Adipocyte (in vitro differentiated cells): ENCODE data around the gene NBR1.
A peak's percentile ranks its signal among the peaks of the same experiment; 100 is the strongest.
"Not testable (repeated sequence)": the region's sequence is repeated elsewhere in the genome, so short reads cannot be mapped to it uniquely, and the experiment has no call there.

Source experiments
- DNase-seq: peaks from one replicate; pipeline ENCODE4 v3.0.0-alpha.2; 2015; ENCODE audit warnings: low read depth
- H3K27me3 ChIP-seq: replicated peaks from 2 replicates; pipeline ENCODE4 v1.7.0; 2013; ENCODE audit warnings: mild to moderate bottlenecking, low read length, moderate library complexity; ENCODE audit not compliant: control insufficient read depth, insufficient read depth
- H3K36me3 ChIP-seq: 2 replicates; pipeline ENCODE4 v1.7.0; 2013; ENCODE audit warnings: low read length, mild to moderate bottlenecking, moderate library complexity; ENCODE audit not compliant: control insufficient read depth, insufficient read depth, severe bottlenecking
- H3K4me1 ChIP-seq: 2 replicates; pipeline ENCODE4 v1.7.0; 2013; ENCODE audit warnings: mild to moderate bottlenecking, low read length, moderate library complexity; ENCODE audit not compliant: control insufficient read depth, insufficient read depth
- H3K4me3 ChIP-seq: 2 replicates; pipeline ENCODE4 v1.7.0; 2013; ENCODE audit warnings: mild to moderate bottlenecking, low read length, moderate library complexity
- H3K9ac ChIP-seq: 2 replicates; pipeline ENCODE4 v1.7.0; 2013; ENCODE audit warnings: mild to moderate bottlenecking, low read length, moderate library complexity
- H3K9me3 ChIP-seq: 2 replicates; pipeline ENCODE4 v1.7.0; 2013; ENCODE audit warnings: mild to moderate bottlenecking, low read length, moderate library complexity; ENCODE audit not compliant: control insufficient read depth

The NBR1 gene, protein sequence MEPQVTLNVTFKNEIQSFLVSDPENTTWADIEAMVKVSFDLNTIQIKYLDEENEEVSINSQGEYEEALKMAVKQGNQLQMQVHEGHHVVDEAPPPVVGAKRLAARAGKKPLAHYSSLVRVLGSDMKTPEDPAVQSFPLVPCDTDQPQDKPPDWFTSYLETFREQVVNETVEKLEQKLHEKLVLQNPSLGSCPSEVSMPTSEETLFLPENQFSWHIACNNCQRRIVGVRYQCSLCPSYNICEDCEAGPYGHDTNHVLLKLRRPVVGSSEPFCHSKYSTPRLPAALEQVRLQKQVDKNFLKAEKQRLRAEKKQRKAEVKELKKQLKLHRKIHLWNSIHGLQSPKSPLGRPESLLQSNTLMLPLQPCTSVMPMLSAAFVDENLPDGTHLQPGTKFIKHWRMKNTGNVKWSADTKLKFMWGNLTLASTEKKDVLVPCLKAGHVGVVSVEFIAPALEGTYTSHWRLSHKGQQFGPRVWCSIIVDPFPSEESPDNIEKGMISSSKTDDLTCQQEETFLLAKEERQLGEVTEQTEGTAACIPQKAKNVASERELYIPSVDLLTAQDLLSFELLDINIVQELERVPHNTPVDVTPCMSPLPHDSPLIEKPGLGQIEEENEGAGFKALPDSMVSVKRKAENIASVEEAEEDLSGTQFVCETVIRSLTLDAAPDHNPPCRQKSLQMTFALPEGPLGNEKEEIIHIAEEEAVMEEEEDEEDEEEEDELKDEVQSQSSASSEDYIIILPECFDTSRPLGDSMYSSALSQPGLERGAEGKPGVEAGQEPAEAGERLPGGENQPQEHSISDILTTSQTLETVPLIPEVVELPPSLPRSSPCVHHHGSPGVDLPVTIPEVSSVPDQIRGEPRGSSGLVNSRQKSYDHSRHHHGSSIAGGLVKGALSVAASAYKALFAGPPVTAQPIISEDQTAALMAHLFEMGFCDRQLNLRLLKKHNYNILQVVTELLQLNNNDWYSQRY

DNA sequence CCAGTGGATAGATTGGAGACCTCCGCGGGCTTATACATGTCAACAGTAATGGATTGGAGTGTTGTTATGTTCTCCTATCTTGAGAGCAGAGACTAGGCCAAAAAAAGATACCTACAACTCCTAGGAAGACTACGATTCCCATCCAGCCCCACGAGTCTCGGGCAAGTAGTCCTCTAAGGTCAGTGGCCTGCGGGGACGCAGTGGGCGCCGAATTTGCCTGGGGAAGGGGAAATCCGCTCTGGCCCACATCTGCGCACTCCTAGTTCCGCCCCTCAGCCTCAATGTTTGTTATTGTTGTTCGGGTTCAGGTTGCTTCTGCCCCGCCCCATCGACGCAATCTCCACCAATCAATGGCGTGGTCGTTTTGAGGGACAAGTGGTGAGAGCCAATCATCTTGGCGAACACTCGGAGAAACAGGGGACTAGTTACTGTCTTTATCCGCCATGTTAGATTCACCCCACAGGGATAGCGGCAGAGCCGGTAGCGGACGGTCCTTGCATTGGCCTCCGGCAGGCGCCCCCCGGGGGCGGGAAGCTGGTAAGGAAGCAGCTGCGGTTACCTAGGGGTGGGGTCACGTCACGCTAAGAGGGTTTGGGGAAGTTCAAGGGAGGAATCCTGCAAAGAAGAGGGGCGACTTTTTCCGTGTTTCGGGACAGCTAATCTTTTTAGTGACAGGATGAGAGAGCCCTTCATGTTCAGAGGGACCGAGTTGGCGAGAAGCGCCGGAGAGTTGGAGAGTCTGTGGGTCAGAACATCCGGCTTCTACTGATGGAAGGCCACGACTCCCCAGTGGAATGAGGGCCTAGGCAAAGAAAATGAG, at the start of gene NBR1:
NBR1 (plus strand) TSS at position 449 of the 820 bp plus-strand sequence. CDS start 4,586 bp downstream, outside the sequence.
- Histone ChIP-seq H3K4me1 (peaks cover 30% of the 10 kb centered on the region), H3K9ac (peak within 1 kb of the TSS; percentile 91), H3K36me3 (peaks cover 4% of the 10 kb centered on the region), H3K27me3 (no peaks in the 10 kb centered on the region), H3K4me3 (peak within 1 kb of the TSS; percentile 90), H3K9me3 (no peaks in the 10 kb centered on the region)
- DNase-seq: peak; percentile 98

DNA sequence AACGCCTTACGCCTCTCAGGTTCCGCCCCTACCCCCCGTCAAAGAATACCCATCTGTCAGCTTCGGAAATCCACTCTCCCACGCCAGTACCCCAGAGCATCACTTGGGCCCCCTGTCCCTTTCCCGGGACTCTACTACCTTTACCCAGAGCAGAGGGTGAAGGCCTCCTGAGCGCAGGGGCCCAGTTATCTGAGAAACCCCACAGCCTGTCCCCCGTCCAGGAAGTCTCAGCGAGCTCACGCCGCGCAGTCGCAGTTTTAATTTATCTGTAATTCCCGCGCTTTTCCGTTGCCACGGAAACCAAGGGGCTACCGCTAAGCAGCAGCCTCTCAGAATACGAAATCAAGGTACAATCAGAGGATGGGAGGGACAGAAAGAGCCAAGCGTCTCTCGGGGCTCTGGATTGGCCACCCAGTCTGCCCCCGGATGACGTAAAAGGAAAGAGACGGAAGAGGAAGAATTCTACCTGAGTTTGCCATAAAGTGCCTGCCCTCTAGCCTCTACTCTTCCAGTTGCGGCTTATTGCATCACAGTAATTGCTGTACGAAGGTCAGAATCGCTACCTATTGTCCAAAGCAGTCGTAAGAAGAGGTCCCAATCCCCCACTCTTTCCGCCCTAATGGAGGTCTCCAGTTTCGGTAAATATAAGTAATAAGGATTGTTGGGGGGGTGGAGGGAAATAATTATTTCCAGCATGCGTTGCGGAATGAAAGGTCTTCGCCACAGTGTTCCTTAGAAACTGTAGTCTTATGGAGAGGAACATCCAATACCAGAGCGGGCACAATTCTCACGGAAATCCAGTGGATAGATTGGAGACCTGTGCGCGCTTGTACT, 45.7 kb upstream of the NBR1 start, which contains the start of gene BRCA1:
BRCA1 (minus strand) TSS at position 232 of the 834 bp plus-strand sequence. CDS start 1,268 bp downstream, outside the sequence.
- Histone ChIP-seq H3K4me1 (peaks cover 11% of the 10 kb centered on the region), H3K27me3 (no peaks in the 10 kb centered on the region), H3K9ac (peak within 1 kb of the TSS; percentile 87), H3K36me3 (peaks cover 7% of the 10 kb centered on the region), H3K4me3 (peak within 1 kb of the TSS; percentile 92), H3K9me3 (no peaks in the 10 kb centered on the region)
- peak; percentile 99 for DNase-seq

DNA sequence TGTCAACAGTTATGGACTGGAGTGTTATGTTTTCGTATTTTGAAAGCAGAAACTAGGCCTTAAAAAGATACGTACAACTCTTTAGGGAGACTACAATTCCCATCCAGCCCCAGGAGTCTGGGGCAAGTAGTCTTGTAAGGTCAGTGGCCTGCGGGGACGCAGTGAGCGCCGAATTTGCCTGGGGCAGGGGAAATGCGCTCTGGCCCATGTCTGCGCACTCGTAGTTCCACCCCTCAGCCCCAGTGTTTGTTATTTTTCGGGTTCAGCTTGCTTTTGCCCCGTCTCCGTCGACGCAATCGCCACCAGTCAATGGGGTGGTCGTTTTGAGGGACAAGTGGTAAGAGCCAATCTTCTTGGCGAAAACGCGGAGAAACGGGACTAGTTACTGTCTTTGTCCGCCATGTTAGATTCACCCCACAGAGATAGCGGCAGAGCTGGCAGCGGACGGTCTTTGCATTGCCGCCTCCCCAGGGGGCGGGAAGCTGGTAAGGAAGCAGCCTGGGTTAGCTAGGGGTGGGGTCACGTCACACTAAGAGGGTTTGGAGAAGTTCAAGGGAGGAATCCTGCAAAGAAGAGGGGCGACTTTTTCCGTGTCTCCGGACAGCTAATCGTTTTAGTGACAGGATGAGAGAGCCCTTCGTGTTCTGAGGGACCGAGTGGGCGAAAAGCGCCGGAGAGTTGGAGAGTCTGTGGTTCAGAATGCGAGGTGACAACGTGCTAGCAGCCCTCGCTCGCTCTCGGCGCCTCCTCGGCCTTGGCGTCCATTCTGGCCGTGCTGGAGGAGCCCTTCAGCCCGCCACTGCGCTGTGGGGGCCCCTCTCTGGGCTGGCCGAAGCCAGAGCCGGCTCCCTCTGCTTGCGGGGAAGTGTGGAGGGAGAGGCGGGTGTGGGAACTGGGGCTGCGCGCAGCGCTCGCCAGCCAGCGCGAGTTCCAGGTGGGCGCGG, 44.8 kb upstream of the NBR1 start:
- DNase-seq: no peak
- peaks cover 7% of the 10 kb centered on the region for H3K36me3 ChIP-seq
- H3K27me3 ChIP-seq: no peaks in the 10 kb centered on the region
- H3K9ac ChIP-seq: peak overlapping the region; percentile 87
- H3K4me1 ChIP-seq: peaks cover 11% of the 10 kb centered on the region
- no peaks in the 10 kb centered on the region for H3K9me3 ChIP-seq
- H3K4me3 ChIP-seq: peak overlapping the region; percentile 92

DNA sequence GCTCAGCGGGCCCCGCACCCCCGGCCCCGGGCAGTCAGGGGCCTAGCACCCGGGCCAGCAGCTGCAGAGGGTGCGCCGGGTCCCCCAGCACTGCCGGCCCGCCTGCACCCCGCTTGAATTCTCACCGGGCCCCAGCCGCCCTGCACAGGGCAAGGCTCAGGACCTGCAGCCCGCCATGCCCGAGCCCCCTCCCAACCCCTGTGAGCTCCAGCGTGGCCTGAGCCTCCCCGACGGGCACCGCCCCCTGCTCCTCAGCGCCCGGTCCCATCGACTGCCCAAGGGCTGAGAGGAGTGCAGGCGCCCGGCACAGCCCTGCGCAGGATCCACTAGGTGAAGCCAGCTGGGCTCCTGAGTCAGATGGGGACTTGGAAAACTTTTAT, 44.1 kb upstream of the NBR1 start:
- peaks cover 11% of the 10 kb centered on the region for H3K4me1 ChIP-seq
- peaks cover 8% of the 10 kb centered on the region for H3K36me3 ChIP-seq
- H3K9me3 ChIP-seq: no peaks in the 10 kb centered on the region
- DNase-seq: no peak
- no peak overlapping the region for H3K9ac ChIP-seq
- no peak overlapping the region for H3K4me3 ChIP-seq
- no peaks in the 10 kb centered on the region for H3K27me3 ChIP-seq

DNA sequence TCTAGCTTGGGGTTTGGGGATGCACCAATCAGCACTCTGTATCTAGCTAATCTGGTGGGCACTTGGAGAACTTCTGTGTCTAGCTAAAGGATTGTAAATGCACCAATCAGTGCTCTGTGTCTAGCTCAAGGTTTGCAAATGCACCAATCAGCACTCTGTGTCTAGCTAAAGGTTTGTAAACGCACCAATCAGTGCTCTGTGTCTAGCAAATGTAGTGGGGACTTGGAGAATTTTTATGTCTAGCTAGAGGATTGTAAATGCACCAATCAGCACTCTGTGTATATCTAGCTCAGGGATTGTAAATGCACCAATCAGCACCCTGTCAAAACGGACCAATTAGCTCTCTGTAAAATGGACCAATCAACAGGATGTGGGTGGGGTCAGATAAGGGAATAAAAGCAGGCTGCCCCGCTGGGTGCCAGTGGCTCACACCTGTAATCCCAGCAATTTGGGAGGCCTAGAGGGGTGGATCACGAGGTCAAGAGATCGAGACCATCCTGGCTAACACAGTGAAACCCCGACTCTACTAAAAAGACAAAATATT, 43.6 kb upstream of the NBR1 start:
- H3K9me3 ChIP-seq, DNase-seq, H3K4me3 ChIP-seq, H3K9ac ChIP-seq, H3K27me3 ChIP-seq: not testable (repeated sequence)
- Histone ChIP-seq H3K4me1 (peaks cover 11% of the 10 kb centered on the region), H3K36me3 (peaks cover 11% of the 10 kb centered on the region)

DNA sequence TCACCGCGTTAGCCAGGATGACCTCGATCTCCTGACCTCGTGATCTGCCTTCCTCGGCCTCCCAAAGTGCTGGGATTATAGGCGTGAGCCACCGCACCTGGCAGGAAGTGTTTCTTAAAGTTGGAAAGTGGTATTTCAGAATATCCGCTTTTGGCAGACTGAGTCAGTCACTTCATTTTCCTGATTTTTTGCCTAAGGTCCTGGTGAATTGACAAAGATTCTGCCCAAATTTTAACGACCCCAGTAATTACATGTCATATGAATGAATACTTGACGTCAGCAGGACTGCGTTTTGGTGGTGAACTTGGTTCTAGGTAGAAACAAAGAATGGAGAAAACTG, 41.4 kb upstream of the NBR1 start:
- Histone ChIP-seq H3K36me3 (peaks cover 27% of the 10 kb centered on the region), H3K9ac (no peak overlapping the region), H3K4me1 (peaks cover 11% of the 10 kb centered on the region), H3K27me3 (no peaks in the 10 kb centered on the region), H3K4me3 (no peak overlapping the region), H3K9me3 (no peaks in the 10 kb centered on the region)
- DNase-seq: no peak

DNA sequence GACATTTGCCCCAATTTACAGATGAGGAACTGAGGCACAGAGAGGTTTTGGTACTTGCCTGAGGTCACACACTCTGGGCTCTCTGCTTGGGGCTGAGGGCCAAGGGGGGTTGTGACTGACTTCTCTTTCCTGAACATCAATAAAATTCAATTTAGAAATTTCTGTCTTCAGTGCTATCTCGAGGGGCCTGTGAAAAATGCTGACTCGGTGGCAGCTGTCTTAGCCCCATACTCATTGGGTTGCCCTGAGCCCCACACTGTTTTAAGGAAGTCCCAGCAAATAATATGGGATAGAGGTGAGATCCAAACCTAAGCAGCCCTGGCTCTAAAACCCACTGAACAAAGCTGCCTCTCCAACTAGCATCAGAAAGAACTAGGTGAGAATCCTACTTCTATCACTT, 38.9 kb upstream of the NBR1 start:
- Histone ChIP-seq H3K9me3 (no peaks in the 10 kb centered on the region), H3K27me3 (no peaks in the 10 kb centered on the region), H3K9ac (no peak overlapping the region), H3K4me1 (peaks cover 3% of the 10 kb centered on the region), H3K36me3 (peaks cover 37% of the 10 kb centered on the region), H3K4me3 (no peak overlapping the region)
- DNase-seq: no peak

DNA sequence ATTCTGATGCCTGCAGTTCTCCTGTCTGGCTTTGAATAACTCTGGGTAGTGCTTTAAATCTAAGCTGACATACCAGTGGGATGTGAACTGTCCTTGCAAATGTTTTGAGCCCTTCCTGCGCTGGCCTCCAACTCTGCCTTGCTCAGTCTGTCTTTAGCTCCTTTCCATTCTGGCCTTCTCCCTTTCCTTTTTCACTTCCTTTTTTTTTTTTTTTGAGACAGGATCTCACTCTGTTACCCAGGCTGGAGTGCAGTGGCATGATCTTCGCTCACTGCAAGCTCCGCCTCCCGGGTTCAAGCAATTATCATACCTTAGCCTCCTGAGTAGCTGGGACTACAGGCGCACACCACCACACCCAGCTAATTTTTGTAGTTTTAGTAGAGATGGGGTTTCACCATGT, 37.6 kb upstream of the NBR1 start:
- H3K9ac ChIP-seq, H3K9me3 ChIP-seq, H3K4me3 ChIP-seq, H3K27me3 ChIP-seq, H3K4me1 ChIP-seq, DNase-seq: not testable (repeated sequence)
- H3K36me3 ChIP-seq: peaks cover 32% of the 10 kb centered on the region

DNA sequence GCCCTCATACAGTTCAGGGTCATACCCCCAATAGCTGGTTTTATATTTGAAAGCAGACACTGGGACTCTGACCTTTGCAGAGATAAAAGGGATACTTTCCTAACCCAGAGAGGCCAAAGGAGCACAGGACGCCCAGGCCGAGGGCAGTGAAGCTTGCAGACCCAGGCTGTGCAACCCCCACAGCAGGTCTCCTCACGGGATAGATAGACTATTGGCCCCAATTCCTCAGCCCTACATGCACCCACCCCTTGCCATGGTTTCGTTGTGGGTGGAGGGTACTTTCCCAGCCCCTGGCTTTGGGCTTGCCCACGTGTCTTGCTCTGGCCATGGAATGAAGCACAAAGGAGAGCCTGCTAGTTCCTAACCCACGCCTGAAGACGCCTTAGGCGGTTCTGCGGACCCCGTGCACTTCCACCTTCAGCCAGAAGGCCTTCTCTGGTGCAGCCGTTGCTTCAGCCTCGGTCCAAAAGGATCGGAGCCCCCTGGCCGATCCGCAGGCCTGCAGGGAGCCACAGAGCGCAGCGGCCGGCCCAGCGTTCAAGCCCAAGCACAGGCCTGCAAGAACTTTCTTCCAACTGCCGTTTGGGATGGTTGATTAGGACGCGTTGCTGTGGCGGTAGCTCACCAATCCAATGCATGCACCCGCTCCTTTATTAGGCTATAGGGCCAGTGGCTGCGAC, 36.1 kb upstream of the NBR1 start:
- Histone ChIP-seq H3K36me3 (peaks cover 30% of the 10 kb centered on the region), H3K27me3 (no peaks in the 10 kb centered on the region), H3K4me3 (no peak overlapping the region), H3K4me1 (no peaks in the 10 kb centered on the region), H3K9me3 (no peaks in the 10 kb centered on the region), H3K9ac (no peak overlapping the region)
- DNase-seq: no peak
